ENCODE data around the gene CLDN6. TPM values are rescaled to one million over a fixed set of nuclear protein-coding genes. Genes with fewer than 3 reads are reported as not detected.

CLDN6 gene
- total RNA-seq, 1 donor from 2014 or later = 813 TPM

GRCh38 chr16:3014971-3015370 lies 3.0 kb downstream of the CLDN6 start:
- TF ChIP-seq CTCF (conservative IDR thresholded peaks at IDR 0.05; ENCODE audit: low read depth, low read length) = no peak
- DNase-seq (ENCODE audit: low read depth) = no peak
- H3K4me3 ChIP-seq (ENCODE audit: low read depth, low read length) = no peak overlapping the region

GRCh38 chr16:3013998-3014690 lies 3.8 kb downstream of the CLDN6 start:
- H3K4me3 ChIP-seq (ENCODE audit: low read depth, low read length) = no peak overlapping the region
- no peak for DNase-seq (ENCODE audit: low read depth)
- TF ChIP-seq CTCF (conservative IDR thresholded peaks at IDR 0.05; ENCODE audit: low read depth, low read length) = no peak

GRCh38 chr16:3013491-3013951 lies 4.5 kb downstream of the CLDN6 start:
- H3K4me3 ChIP-seq (ENCODE audit: low read depth, low read length) = no peak overlapping the region
- DNase-seq (ENCODE audit: low read depth) = no peak
- no peak for TF ChIP-seq CTCF (conservative IDR thresholded peaks at IDR 0.05; ENCODE audit: low read depth, low read length)

- DNase-seq (ENCODE audit: low read depth) = no peak
- no peak within 1 kb of the TSS for H3K4me3 ChIP-seq (ENCODE audit: low read depth, low read length)
These were observed 5.1 kb downstream of the CLDN6 start, which contains the start of gene CLDN9 for GRCh38 chr16:3012828-3013420. TSS of gene CLDN9 (plus strand) at chr16:3012923. CDS start at chr16:3013363, 440 bp downstream.

GRCh38 chr16:3012246-3012645 lies 5.7 kb downstream of the CLDN6 start:
- no peak overlapping the region for H3K4me3 ChIP-seq (ENCODE audit: low read depth, low read length)
- TF ChIP-seq CTCF (conservative IDR thresholded peaks at IDR 0.05; ENCODE audit: low read depth, low read length) = no peak
- DNase-seq (ENCODE audit: low read depth) = no peak

More at GRCh38 chr16:3012828-3013420, 5.1 kb downstream of the CLDN6 start, which contains the start of gene CLDN9:
- no peak for TF ChIP-seq CTCF (conservative IDR thresholded peaks at IDR 0.05; ENCODE audit: low read depth, low read length)

- DNase-seq (ENCODE audit: low read depth) = no peak
- no peak overlapping the region for H3K4me3 ChIP-seq (ENCODE audit: low read depth, low read length)
- TF ChIP-seq CTCF (conservative IDR thresholded peaks at IDR 0.05; ENCODE audit: low read depth, low read length) = no peak
These were observed 7.5 kb downstream of the CLDN6 start for GRCh38 chr16:3010510-3010909.

Data from epithelial cell of proximal tubule (primary cell).